ENCODE data around the gene CETN1.

The CETN1 gene

DNA sequence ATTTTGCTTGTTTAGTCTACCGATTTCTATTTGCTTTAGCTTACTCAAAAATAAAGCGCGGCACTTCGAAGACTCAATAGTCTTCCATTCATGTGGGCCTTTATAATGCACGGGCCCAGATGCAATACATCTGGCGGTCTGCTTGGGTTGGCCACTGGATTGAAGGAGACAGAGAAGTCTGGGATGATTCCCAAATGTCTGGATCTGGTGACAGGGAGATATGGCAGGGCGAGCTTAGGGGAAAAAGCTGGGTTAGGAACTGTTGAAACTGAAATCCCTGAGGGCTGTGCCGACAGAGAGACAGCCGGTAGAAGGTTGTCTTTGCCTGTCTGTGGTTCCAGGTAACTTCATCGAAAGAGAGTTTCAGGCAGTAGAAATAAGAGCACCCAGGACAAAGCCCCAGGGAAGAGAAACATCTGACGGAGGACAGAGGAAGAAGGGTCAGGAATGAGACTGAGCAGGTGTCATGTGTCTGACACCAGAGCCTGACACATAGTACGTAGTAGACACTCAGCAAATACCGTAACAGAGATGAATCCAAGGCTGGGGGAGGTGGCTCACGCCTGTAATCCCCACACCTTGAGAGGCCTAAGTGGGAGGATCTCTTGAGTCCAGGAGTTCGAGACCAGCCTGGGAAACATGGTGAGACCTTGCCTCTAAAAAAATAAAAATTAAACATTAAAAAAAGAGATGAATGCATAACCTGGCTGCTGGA, 30.2 kb downstream of the CETN1 start:
- DNase-seq (ENCODE audit: low read depth): no peak

DNA sequence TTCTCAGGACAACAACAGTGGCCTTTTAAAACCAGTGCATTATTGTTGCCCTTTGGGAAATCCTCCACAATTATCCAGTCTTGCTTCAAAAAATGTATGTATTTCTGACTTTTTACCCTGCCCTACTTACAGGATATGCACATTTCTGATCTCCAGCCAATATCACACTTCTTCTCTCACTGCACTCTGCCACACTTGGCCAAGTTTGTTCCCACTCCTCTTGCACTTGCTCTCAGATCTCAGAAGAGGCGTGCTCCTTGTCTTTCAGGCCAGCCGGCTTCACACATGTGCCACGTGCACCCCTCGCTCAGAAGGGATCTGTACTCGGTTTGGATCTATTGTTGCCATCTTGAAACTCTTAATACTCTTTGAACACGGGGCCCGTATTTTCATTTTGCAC, 32.0 kb downstream of the CETN1 start:
- no peak for DNase-seq (ENCODE audit: low read depth)
- no peak overlapping the region for H3K4me3 ChIP-seq (ENCODE audit: control insufficient read depth, low read depth, low read length)
- TF ChIP-seq, protein P1, sequence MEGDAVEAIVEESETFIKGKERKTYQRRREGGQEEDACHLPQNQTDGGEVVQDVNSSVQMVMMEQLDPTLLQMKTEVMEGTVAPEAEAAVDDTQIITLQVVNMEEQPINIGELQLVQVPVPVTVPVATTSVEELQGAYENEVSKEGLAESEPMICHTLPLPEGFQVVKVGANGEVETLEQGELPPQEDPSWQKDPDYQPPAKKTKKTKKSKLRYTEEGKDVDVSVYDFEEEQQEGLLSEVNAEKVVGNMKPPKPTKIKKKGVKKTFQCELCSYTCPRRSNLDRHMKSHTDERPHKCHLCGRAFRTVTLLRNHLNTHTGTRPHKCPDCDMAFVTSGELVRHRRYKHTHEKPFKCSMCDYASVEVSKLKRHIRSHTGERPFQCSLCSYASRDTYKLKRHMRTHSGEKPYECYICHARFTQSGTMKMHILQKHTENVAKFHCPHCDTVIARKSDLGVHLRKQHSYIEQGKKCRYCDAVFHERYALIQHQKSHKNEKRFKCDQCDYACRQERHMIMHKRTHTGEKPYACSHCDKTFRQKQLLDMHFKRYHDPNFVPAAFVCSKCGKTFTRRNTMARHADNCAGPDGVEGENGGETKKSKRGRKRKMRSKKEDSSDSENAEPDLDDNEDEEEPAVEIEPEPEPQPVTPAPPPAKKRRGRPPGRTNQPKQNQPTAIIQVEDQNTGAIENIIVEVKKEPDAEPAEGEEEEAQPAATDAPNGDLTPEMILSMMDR (conservative IDR thresholded peaks at IDR 0.05; ENCODE audit: control insufficient read depth, insufficient read depth, low read depth, low read length): no peak

More for the DNA sequence above, 30.2 kb downstream of the CETN1 start:
- TF ChIP-seq, protein P1 (conservative IDR thresholded peaks at IDR 0.05; ENCODE audit: control insufficient read depth, insufficient read depth, low read depth, low read length): no peak
- H3K4me3 ChIP-seq (ENCODE audit: control insufficient read depth, low read depth, low read length): no peak overlapping the region

DNA sequence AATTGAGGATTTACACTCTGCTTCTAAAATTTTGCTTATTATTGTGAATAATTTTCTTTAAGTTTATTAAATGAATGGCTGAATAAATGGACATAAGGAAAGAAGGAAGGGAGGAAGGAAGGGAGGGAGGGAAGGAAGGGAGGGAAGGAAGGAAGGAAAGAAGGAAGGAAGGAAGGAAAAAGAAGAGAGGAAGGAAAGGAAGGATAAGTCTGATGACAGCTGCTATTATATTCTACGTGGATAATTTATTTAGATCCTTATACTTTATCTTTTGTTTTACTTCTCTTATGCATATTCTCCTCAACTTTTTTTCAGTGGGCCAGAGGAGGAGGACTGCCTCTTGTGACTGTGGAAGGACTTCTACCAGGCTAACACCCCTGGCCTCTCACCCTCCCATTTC, 34.0 kb downstream of the CETN1 start:
- TF ChIP-seq, protein P1 (conservative IDR thresholded peaks at IDR 0.05; ENCODE audit: control insufficient read depth, insufficient read depth, low read depth, low read length): no peak
- H3K4me3 ChIP-seq (ENCODE audit: control insufficient read depth, low read depth, low read length): no peak overlapping the region
- no peak for DNase-seq (ENCODE audit: low read depth)

DNA sequence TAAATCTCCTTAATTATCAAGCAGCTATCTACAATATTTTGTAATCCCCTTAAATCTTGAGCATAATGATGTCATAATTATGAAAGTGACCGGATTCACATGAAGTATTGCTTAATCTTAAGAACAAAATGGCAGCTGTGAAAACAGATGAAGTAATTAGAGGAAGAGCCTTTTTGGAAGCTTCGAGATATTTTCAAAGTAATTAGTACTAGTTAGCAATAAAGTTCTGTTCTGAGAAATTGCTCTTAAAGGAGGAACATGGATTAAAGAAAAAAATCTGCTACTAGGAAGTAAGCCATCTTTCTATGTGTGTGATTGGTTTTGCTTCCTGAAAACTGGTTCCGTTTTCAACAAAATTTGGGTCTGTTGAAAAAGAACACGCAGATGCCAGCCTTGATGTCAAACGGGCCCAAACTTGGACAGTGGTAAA, 34.9 kb downstream of the CETN1 start:
- no peak overlapping the region for H3K4me3 ChIP-seq (ENCODE audit: control insufficient read depth, low read depth, low read length)
- DNase-seq (ENCODE audit: low read depth): peak; percentile 37
- TF ChIP-seq, protein P1 (conservative IDR thresholded peaks at IDR 0.05; ENCODE audit: control insufficient read depth, insufficient read depth, low read depth, low read length): no peak

DNA sequence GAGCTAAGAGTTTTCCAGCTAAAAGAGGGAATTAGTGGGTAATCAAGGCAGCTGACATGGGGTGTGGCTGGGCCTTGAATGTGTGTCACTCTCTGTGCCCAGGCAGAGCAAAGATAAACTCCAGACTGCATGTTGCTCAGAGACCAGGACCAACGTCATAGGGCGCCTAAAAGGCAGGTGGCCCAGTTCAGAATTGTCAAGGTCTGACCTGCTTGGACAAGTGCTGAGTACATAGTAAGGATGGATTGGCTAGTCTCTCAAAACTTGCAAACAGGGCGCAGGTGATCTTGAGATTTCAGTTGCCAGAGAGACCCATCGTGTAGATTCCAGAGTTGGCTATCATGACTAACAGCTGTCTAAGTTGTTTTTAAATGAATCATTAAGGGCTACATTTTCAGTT, 35.6 kb downstream of the CETN1 start:
- peak; percentile 36 for DNase-seq (ENCODE audit: low read depth)
- H3K4me3 ChIP-seq (ENCODE audit: control insufficient read depth, low read depth, low read length): no peak overlapping the region
- TF ChIP-seq, protein P1 (conservative IDR thresholded peaks at IDR 0.05; ENCODE audit: control insufficient read depth, insufficient read depth, low read depth, low read length): no peak

DNA sequence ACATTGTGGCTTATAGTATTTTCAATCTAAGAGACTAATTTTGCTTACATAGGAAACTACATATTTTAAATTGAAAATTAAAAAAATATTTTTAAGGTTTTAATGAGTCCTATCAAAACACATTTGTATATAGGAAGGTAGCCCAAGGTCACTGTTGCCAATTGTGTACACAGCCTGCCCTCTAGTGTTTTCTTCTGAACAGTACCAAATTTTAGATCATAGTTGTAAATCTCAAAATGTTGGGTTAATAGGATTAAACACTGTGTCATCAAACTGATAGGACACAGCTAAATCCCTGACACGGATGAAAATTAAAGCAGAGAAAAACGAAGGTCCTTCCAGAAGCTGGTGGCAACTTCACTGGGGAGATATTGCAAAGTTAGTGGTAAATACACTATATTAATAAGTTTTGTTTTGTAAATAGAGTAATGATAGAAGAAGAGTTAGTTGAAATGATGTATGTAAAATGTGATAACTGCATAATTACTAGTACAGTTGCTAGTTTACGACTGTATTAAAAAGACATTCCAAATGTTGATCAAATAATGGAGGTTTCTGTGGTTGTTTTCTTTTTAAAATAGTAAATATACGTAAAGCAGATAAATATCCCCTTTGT, 36.3 kb downstream of the CETN1 start:
- TF ChIP-seq, protein P1 (conservative IDR thresholded peaks at IDR 0.05; ENCODE audit: control insufficient read depth, insufficient read depth, low read depth, low read length): peak; percentile 81
- H3K4me3 ChIP-seq (ENCODE audit: control insufficient read depth, low read depth, low read length): no peak overlapping the region
- peak; percentile 73 for DNase-seq (ENCODE audit: low read depth)

Measured in fibroblast of mammary gland (primary cell).